ENCODE data around the gene PFN4.
"Not testable (repeated sequence)": the region's sequence is repeated elsewhere in the genome, so short reads cannot be mapped to it uniquely, and the experiment has no call there.

Gene PFN4

GRCh38 chr2:24123195-24123921, at the start of gene PFN4, which contains the start of gene FAM228B:
PFN4 (minus strand) TSS chr2:24123334; CDS start chr2:24122535, 799 bp downstream.
FAM228B (plus strand) TSS chr2:24123469; CDS start chr2:24124362, 893 bp downstream.
- DNase-seq = peak; percentile 88

DNA sequence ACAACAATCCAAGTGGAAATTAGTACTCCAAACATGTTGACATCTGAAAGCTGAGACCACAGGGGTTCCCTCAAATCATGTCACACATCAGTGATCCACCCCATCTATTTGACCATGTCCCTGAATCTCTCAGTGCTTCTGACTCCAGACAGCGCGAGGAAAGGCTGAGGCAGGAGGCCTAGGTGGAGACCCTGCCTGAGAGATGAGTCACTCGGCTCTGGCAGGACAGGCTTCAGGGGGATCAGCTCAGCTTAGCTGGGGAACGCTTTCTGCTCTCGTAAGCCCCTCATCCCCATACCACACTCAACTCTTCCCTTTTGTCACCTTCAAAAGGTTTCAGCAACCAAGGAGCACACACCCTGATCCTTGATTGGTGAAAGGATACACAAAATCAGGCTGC, 45.9 kb upstream of the PFN4 start:
- DNase-seq = no peak

DNA sequence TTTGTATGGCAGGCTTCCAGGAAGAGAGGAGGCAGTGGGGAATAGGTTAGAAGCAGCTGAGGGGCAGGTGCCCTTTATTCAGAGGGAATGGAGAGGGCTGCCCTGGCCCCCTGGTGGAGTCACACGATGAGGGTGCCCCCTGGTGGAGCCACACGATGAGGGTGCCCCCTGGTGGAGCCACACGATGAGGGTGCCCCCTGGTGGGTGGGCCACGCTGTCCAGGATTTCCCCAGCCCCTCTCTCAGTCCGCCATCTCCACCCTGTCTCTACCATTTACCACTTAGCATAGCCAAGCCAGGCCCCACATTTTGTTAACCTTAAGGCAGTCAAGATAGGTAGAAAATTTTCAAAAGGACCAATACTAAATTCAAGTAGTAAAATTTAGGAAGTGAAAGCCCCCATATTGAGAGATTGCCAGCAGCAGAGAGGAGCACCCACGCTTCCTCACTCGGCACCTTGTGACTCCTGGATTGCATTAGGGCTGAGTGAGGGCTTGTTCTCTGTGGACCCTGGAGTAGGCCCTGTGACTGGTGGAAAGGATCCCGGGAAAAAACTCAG, 41.4 kb upstream of the PFN4 start:
- peak; percentile 70 for DNase-seq

- no peak for DNase-seq
Measured at GRCh38 chr2:24163601-24164000, 40.5 kb upstream of the PFN4 start.

DNA sequence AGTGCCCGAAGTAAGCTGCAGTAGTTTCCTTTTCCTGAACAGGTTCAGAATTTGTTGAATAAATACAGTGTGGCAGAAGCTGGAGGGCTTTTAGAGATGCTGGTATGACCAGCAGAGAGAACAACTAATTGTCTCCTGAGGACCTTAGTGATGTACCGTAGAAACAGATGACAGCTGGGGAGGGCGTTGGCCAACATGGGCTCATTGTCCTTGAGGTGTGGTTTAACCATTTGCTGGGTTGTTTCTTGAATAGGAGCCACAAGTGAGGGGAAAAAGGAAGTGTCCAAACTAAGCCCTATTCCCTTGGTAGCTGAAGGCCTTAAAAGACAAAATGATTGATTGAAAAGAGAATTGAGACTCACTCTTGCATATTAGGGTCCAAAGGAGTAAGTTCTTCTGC, 40.1 kb upstream of the PFN4 start:
- DNase-seq = no peak

GRCh38 chr2:24162494-24162893, 39.4 kb upstream of the PFN4 start:
- DNase-seq = no peak

GRCh38 chr2:24160761-24161160, 37.6 kb upstream of the PFN4 start:
- no peak for DNase-seq

- no peak for DNase-seq
Measured at GRCh38 chr2:24159708-24160107, 36.6 kb upstream of the PFN4 start.

DNA sequence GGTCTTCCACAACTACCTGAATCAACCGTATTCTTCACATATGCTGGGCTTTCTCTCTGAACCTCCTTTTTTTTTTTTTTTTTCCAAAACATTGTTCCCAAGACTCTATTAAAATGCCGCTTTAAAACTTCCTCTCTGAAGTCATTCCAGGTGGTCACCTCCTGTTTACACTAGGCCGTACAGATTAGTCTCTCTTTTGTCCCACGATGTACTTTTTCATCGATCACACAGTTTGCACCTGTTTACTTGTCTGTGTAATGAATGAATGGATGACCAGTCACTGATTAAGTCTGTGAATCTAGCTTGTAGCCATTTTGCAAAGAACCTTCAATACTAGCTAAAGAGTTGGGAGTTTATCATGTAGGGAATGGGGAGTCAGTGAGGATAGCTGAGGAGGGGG, 35.0 kb upstream of the PFN4 start:
- DNase-seq = no peak

- no peak for DNase-seq
Measured at GRCh38 chr2:24153478-24153877, 30.3 kb upstream of the PFN4 start.

GRCh38 chr2:24152413-24153197, 29.5 kb upstream of the PFN4 start:
- DNase-seq = no peak

- DNase-seq = no peak
Measured at GRCh38 chr2:24147364-24147763, 24.2 kb upstream of the PFN4 start.

DNA sequence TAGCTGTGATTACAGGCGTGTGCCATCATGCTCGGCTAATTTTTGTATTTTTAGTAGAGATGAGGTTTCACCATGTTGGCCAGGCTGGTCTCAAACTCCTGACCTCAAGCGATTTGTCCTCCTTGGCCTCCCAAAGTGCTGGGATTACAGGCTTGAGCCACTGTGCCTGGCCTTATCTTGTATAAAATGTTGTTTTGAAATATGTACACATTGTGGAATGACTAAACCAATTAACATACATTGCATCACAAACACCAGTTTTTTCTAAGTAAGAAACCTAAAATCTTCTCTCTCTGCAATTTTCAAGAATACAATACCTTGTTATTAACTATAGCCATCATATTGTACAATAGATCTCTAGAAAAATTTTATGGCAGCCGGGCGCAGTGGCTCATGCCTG, 17.2 kb upstream of the PFN4 start:
- not testable (repeated sequence) for DNase-seq

- no peak for DNase-seq
Measured at GRCh38 chr2:24132543-24132942, 9.4 kb upstream of the PFN4 start.

- no peak for DNase-seq
Measured at GRCh38 chr2:24125956-24126355, 2.8 kb upstream of the PFN4 start.

DNA sequence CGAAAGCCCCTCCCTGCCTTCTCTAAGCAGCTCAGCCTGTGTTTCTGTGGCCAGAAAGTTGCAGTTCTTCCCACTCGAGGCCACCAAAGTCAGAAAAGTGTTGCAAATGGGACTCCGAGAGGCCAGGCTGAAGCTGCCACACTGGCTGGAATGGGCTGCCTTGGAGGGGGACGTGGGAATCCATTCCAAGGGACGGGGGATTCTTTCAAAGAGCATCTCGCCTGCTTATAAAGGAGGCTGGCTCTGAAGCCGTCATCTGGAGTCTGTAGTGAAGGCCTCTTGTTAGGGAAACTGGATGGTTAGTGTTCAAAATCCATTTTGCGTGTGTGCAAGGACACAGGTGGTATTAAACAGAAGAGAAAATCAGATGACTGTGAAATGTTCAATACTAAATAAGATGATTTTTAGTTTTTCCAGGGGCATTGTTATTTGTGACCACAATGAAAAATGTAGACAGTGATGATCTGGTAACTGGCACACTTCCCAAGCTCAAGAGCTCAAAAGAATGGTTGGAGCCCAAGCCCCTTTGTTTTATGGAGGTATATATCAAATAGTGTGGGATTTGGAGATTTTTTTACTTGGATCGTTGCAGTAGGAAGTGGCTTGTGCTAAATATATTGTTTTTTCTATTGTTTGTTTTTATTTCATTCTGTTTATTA, 917 bp upstream of the PFN4 start:
- DNase-seq = no peak

DNA sequence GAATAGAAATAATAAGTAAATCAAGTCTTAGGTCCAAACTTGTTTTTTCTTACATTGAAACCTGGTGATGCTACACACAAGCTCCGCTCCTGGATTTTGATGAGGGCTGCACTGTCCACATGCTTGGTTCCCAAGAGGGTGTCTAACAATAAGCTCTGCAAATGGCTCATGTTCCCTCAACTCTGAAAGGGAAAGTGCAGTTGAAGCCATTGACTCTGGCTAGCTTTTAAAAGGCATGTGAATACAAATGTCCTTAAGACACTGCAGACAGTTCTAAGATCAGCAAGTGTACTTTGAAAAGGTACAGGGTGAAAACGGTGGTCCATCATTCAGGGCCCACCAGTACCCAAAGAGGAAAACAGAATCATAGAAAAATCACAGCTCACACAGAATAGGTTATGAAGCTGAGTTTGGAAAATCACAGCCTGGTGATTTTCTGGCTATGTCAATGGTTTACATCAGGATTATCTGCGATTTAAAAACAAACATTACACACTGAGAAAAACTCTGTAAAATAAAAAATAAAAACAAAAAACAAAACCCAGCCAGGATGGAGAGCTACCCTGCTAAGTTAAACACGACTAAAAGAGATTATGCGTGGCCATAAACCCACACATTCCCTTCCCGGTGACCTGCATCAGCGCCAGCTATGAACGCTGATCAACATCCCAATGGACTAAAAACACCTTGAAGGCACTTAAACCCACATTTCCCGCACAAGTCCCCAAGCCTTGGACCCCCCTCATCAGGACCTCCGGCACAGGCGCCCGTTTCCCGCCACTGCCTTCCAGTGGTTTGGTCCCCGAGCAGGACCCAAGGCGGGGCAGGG, 554 bp downstream of the PFN4 start:
- no peak for DNase-seq

DNA sequence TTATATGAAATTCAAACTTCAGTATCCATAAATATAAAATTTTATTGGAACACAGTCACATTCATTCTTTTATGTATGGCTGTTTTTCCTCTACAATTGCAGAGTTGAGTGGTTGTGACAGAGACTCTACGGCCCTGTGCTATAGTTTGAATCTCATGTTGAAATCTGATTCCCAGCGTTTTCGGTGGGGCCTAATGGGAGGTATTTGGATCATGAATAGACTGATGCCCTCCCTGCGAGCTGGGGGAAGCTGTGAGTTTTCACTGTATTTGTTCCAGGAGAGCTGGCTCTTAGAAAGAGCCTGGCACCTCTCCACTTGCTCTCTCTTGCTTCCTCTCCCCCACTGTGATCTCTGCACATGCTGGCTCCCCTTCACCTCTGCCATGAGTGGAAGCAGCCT, 1.7 kb downstream of the PFN4 start:
- DNase-seq = no peak

DNA sequence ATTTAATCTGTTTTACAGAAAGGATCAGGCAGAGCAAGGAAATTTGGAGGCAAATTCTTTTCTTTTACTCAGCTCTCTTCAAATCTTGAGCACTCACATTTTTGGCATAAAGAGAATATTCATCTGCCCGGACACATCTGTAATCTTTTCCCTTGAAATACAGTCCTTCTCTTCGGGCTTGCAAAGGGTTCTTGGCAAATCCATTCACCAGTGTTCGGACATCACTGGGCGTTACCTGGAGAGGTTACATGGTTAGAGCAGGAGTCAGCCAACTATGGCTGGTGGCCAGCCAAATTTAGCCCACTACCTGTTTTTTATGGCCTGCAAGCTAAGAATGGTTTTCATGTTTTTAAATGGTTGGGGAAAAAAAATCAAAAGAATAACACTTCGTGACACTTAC, 2.1 kb downstream of the PFN4 start:
- no peak for DNase-seq

DNA sequence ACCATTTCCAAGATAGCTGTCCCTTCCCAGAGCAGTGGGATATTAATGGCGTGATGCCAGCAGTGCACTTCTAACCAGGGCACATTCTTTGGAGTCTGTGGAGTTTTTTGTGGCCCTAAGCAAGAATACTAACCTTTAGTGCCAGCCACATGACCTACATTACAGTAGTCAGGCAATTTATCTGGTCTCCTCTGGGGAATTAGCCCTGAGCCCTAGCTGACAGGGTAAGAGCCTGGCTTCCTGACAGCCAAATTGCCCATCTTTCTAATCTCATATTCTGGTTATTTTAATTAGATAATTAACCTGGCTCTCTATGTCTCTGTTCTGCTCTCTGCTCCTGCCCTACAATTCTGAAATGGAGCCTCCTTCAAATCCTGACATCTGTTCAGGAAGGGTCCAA, 5.2 kb downstream of the PFN4 start:
- no peak for DNase-seq

- no peak for DNase-seq
Measured at GRCh38 chr2:24115057-24115456, 8.1 kb downstream of the PFN4 start.

GRCh38 chr2:24111407-24111901, 11.7 kb downstream of the PFN4 start:
- DNase-seq = no peak
